GM15510 (cell line): Measurements from ENCODE around the gene RFTN1.

Source experiments
- POLR2A ChIP-seq: IDR thresholded peaks from 3 replicates; pipeline ENCODE4 v1.6.1; 2011; ENCODE audit warnings: borderline replicate concordance; ENCODE audit not compliant: insufficient read length; ENCODE audit errors: extremely low read depth

The RFTN1 gene

GRCh38 chr3:16284633-16285032 is 228.9 kb downstream of the RFTN1 start:
- no peak for TF ChIP-seq POLR2A

- no peak for TF ChIP-seq POLR2A
These were observed 232.8 kb downstream of the RFTN1 start for GRCh38 chr3:16280671-16281070.

GRCh38 chr3:16279010-16279801 is 234.3 kb downstream of the RFTN1 start:
- no peak for TF ChIP-seq POLR2A

- no peak for TF ChIP-seq POLR2A
These were observed 236.0 kb downstream of the RFTN1 start for GRCh38 chr3:16277471-16277870.

- no peak for TF ChIP-seq POLR2A
These were observed 239.6 kb downstream of the RFTN1 start for GRCh38 chr3:16273867-16274266.

- TF ChIP-seq POLR2A, result no peak
These were observed 240.9 kb downstream of the RFTN1 start for GRCh38 chr3:16272588-16272987.

GRCh38 chr3:16270855-16271254 is 242.6 kb downstream of the RFTN1 start:
- no peak for TF ChIP-seq POLR2A

DNA sequence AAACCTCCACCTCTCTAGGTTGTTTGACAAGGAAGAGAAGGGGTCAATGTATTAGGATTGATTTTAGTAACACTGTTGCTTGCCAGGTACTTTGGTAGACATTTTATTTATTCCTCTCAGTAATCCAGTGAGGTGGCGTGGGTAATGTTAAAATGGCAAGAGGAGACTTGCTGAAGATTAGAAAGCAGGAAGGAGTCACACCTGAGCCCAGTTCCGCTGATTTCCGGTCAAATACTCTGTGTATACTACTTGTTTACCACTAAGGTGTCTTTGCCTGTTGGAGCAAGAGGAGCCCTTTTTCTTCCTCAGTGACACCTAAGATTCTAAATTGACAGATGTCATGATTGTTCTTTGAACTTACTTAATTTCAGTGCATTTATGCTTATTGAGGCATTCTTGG is 246.8 kb downstream of the RFTN1 start:
- no peak for TF ChIP-seq POLR2A
